HFF-Myc (cell line): Measurements from ENCODE around the gene ATG10.
"Not testable (repeated sequence)": the region's sequence is repeated elsewhere in the genome, so short reads cannot be mapped to it uniquely, and the experiment has no call there.

Experiments
- DNase-seq: peaks from one replicate; pipeline ENCODE4 v3.0.0-alpha.2; 2011; ENCODE audit warnings: low read depth; ENCODE audit errors: extremely low read depth
- H3K4me3 ChIP-seq: replicated peaks from 2 replicates; pipeline ENCODE4 v1.5.1; 2011; ENCODE audit warnings: low read depth, mild to moderate bottlenecking, control low read depth, low read length
- CTCF ChIP-seq: IDR thresholded peaks from 2 replicates; pipeline ENCODE4 v1.5.1; 2012; ENCODE audit warnings: mild to moderate bottlenecking, low read depth, low read length, control low read depth; ENCODE audit errors: missing control alignments

ATG10 gene

GRCh38 chr5:82104872-82105271, 133.0 kb downstream of the ATG10 start:
- DNase-seq, result no peak
- H3K4me3 ChIP-seq, result no peak overlapping the region
- TF ChIP-seq CTCF, result no peak

GRCh38 chr5:82105457-82105856, 133.6 kb downstream of the ATG10 start:
- H3K4me3 ChIP-seq, result no peak overlapping the region
- no peak for TF ChIP-seq CTCF
- DNase-seq, result no peak

- H3K4me3 ChIP-seq, result no peak overlapping the region
- no peak for TF ChIP-seq CTCF
- no peak for DNase-seq
These were observed 134.4 kb downstream of the ATG10 start for GRCh38 chr5:82106207-82106606.

- H3K4me3 ChIP-seq, result no peak overlapping the region
- DNase-seq, result no peak
- TF ChIP-seq CTCF, result no peak
These were observed 134.9 kb downstream of the ATG10 start for GRCh38 chr5:82106756-82107155.

GRCh38 chr5:82107267-82107666, 135.4 kb downstream of the ATG10 start:
- TF ChIP-seq CTCF, result peak; percentile 47
- no peak for DNase-seq

GRCh38 chr5:82109013-82109412, 137.2 kb downstream of the ATG10 start:
- TF ChIP-seq CTCF, result no peak
- DNase-seq, result no peak
- H3K4me3 ChIP-seq, result no peak overlapping the region

More at GRCh38 chr5:82107267-82107666, 135.4 kb downstream of the ATG10 start:
- H3K4me3 ChIP-seq, result no peak overlapping the region

GRCh38 chr5:82109915-82110314, 138.1 kb downstream of the ATG10 start:
- H3K4me3 ChIP-seq, DNase-seq: not testable (repeated sequence)
